ENCODE data around the gene LPAR3. TPM values are rescaled to one million over a fixed set of nuclear protein-coding genes. Genes with fewer than 3 reads are reported as not detected.
A peak's percentile ranks its signal among the peaks of the same experiment; 100 is the strongest.
"Not testable (repeated sequence)": the region's sequence is repeated elsewhere in the genome, so short reads cannot be mapped to it uniquely, and the experiment has no call there.

LPAR3 gene, protein sequence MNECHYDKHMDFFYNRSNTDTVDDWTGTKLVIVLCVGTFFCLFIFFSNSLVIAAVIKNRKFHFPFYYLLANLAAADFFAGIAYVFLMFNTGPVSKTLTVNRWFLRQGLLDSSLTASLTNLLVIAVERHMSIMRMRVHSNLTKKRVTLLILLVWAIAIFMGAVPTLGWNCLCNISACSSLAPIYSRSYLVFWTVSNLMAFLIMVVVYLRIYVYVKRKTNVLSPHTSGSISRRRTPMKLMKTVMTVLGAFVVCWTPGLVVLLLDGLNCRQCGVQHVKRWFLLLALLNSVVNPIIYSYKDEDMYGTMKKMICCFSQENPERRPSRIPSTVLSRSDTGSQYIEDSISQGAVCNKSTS
- total RNA-seq (2014; rRNA removed; shearing (Covaris generic)) = 0.91 and 1.4 TPM in 2 replicates

DNA sequence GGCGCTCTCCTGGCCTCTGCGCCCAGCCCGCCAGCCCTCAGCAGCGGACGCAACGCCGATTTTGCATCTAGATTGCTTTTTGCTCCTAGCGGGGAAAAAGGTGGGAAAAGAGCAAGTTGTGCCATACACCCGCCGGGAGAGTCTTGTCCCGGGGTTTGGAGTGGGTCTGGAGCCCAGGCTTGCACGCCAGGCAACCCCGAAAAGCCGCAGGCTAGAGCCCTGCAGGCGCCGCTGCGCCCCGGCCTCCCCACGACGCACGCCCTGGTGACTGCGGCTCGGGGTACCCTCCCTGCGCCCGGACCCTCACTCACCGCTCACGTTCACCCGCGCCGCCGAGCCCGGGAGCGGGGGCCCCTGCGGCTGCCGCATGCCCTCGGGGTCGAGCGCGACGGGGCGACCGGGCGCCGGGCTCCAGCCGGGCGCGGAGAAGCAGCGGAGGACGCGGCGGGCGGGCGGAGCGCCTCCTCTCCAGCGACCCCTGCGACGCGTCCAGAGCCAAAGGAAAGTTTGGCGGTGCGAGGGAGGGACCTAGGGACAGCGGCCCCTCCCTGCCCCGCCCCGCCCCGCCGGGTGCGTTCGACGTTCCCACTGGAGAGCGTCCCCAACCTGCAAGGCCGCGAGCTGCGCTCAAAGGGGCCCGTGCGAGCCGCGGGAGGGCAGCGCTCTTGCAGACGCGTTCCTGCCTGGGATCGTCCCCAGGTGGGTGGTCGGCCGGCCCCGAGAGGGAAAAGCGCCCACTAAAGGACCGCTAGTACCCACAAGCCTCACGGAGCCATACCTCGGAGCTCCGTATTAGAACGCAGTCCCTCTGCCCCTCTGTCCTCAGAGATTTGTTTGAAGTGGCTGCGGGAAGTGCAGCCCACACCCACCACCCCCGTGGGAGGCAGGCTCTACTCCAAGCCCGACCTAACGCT, at the start of gene LPAR3:
Gene LPAR3 (minus strand): TSS at position 502 of the 914 bp plus-strand sequence. CDS start 27,086 bp downstream, outside the sequence.
- DNase-seq (ENCODE audit: low read depth) = peak; percentile 68

DNA sequence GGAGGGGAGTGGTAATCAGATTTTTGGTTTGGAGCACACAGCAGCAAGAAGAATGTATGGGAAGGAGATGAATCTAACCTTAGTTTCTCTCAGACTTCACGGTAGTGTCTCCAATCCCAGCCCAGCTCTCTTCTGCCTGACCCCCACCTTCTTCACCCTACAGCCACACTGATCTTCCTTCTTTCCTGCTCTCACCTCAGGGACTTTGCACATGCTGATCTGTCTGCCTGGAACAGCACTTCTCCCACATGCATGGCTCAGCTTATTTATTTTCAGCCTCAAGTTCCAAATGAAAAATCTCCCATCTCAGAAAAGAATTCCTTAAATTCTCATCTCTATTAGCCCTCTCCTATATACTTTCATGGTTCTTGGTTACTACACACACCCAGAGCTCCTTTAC, 48.8 kb upstream of the LPAR3 start:
- no peak for DNase-seq (ENCODE audit: low read depth)

DNA sequence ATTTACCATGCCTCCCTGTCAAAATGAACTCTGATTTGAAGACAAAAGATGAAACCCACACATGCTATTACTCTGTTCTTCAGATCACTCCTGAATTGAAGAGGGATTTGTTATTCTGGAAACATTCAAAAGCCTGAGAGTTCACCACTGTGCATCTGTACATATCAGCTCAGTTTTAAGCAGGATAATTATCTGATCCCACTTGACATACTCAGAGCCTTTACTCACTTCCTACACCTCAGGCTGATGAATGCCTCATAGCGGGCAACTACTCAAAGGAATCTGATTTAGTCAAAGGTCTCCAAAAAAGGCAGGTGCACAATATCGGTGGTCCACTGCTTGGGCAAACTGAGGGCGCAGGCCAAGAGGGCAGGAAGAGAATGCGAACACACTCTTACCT, 47.5 kb upstream of the LPAR3 start:
- DNase-seq (ENCODE audit: low read depth) = peak; percentile 79

DNA sequence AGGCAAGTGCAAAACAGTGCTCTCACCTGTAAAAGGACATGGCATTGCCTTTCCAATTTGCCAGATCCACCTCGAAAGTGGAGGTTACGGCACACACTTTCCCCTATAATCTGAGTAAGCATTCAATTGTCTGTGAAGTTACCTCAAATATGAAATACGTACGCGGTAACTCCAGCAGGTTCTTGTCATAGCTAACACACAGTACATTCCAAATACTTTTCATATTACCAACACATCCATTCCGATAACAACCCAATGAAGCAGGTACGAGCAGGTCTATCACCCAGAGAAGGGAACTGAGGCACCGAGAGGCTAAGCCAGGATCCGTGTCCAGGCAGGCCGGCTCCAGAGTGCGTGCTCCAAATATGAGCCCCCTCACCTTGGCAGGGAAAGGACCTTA, 46.8 kb upstream of the LPAR3 start:
- DNase-seq (ENCODE audit: low read depth) = no peak

DNA sequence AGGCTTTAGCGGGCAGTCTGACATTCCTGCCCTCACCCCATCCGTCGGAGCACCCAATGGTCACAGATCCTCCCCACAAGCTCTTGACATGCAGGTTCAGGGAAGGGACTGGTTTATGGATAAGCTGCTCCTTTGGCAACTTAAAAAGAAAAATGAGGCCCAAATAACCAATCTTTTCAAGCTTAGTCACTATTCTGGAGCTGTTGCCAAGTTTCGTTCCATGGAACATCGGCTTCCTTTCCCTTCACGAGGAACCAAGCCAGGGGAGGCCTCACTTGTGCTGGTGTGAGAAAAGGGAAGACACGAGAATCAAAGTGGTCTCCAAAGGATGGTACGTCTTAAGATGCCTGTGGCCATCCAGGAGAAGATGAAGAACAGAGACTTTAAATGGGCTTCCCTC, 46.1 kb upstream of the LPAR3 start:
- DNase-seq (ENCODE audit: low read depth) = peak; percentile 40

DNA sequence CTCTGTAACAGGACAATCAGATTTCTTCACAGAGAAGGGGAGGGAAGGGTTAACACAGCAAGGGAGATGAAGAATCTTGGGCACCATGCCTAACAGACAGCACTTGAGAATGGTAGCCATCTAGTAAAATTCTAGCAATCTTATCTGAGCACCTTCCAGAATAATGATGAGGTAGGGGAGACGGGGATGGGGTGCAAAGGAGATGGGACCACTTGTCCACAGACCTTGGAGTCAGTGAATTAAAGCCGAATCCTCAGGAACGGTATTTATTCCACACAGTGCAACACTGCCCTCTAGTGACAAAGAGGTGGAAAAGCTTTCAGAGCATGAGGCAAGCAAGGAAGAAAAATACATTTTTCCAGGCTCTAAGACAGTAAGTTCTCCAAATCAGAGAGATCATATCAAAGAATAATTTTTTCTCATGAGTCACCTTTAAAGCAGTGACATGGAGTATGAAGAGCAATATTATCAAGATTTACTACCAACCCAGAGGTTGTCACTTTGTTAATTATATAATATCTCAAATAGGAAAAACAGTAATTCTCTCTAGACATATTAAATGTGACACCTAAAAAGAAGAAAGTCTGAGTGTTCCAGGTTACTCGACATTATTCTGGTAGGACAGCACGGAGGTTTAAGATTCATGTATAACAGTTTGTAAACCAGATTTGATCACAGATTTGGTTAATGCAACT, 43.3 kb upstream of the LPAR3 start:
- peak; percentile 76 for DNase-seq (ENCODE audit: low read depth)

DNA sequence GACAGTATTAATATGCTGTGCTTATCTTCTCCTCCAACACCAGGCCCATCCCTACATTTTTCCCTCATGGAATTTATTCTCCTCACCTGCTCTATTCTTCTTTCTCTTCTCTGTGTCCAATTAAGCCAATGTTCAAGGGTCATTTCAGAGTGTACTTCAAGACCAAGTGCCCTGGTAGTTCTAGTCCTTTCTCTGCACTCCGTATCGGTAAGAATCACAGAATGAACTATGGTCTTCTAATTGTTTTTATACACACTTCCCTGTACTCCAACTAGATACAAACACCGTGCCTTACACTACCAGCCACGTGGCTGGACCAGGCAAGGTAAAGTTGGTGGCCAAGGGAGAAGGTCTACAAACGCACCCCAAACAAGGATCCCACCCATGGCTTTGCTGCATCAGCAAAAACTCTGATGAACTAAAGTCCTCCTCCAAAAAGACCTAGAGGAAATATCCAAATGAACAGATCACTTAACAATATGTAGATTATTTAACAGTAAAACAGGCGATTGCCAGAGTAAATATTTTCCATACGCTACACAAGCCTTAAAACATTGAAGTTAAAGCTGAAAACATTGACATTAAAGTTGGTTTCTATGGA, 40.1 kb upstream of the LPAR3 start:
- no peak for DNase-seq (ENCODE audit: low read depth)

DNA sequence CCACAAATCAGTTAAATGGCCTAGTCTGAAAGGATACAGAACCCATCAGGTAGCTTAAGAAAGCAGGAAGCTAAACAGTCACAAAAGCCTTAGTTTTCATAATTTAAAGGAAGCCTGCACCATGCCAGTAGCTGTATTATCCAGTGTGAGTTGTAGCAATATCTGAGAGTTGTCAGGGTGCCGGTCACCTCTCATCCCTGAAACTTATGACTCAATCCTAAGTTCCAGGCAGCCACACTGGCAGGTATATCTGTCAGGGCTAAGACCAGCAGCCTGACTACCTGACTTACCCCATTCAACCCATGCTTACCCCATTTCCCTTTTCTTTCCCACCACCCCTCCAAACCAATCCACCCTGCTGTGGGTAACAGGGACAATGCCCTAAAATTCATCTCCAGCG, 37.8 kb upstream of the LPAR3 start:
- no peak for DNase-seq (ENCODE audit: low read depth)

DNA sequence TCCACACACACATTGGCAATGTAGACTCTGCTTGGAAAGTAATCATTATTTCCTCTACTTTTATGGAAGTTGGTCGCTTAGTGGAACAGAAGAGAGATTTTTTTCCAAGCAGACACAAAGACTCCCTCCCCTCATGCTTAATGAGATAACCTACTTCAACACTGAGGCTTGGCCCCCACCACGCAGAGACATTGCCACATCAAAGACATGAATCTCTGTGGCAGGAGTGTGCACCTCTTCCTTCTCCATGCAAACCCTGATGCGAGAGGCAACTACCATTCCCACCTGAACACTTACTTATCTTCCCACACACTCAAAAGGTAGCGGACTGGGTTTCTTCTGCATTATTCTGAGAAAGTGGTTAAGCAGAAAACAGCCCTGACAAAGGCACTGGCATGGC, 37.3 kb upstream of the LPAR3 start:
- DNase-seq (ENCODE audit: low read depth) = no peak

DNA sequence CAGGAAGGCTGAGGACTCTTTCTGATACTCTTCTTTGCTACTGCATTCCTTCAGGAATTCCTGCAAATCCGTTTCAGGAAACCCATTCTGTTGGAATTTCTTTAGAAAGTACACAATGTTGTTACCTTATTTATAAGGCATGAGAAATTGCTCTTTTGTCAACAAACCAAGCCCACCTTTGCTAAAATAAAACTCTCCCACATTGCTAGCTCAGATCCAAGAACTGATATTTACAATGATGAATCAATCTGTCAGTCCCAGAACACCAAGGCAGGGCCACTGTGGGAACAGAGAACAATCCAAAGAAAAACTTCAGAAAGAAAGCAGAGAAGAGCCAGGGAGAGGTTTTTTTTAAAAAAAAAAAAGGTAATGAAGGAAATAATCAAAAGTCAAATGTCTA, 36.6 kb upstream of the LPAR3 start:
- DNase-seq (ENCODE audit: low read depth) = no peak

DNA sequence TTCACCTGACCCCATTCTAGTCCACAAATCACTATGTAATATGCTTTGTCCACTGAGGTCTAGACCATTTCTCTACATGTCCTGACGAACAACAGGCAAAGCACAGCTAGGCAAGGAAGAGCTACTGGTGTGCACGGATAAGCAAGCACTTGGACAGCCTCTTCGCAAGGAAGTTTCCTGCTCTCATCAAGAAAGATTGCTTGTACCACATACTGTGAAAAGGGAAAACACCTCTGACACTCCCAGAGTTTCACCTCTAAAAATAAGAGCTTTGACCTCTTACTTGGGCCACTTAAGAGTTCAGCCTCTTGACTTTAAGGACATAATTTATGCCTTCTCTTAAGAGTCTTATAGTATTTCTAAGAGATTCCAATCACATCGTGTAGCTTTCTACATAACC, 36.0 kb upstream of the LPAR3 start:
- no peak for DNase-seq (ENCODE audit: low read depth)

DNA sequence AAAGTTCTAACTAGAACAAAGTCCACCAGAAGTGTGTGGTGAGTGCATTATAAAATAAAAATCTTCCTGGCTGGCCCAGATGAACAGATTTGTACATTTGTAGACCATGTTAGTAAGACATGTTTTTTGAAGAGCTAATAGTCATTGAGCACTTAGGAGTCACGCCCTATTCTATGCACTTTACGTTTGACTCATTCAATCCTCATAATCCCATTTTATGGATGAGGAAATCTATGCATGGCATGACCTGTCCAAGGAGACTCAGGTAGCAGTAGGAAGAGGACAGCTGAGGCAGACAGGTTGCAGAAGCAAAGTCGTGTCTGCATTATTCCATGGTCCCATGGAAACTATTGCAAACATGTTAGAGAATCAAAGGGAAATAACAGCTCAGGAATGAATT, 30.3 kb upstream of the LPAR3 start:
- no peak for DNase-seq (ENCODE audit: low read depth)

DNA sequence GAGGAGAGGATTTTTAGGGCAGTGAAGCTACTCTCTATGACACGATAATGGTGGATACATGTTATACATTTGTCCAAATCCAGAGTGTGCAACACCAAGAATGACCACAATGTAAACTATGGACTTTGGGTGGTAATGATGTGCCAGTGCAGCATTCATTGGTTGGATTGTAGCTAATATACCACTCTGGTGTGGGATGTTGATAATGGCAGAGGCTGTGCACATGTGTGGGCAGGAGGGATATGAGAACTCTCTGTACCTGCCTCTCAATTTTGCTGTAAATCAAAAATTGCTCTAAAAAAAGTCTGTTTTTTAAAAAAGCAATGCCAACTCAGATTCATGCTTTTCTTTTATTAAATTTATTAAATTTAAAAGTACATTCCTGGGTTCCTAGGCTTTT, 27.2 kb upstream of the LPAR3 start:
- DNase-seq (ENCODE audit: low read depth) = no peak

DNA sequence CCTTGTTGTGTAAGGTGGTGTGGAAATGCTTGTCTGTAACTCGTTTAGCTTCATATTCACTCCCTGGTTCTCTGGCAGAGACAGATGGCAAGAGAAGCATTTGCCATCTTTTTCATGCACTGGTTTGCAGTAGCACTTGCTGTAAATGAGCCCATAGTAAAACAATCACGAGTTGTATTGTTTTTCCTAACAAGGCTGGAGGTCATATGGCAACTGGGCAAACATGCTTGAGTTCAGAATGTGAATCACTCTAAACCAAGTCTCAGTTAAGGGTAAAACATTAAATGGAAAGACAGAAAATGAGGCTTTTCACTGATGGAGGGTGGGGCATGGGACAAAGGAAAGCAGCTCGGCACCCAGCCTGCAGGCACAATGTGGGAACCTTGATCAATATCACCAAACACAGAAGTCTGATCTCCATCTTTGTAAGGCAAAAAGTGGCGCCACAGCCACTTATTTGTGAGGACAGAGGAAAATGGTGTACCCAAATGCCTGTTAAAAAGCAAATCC, 26.5 kb upstream of the LPAR3 start:
- no peak for DNase-seq (ENCODE audit: low read depth)

DNA sequence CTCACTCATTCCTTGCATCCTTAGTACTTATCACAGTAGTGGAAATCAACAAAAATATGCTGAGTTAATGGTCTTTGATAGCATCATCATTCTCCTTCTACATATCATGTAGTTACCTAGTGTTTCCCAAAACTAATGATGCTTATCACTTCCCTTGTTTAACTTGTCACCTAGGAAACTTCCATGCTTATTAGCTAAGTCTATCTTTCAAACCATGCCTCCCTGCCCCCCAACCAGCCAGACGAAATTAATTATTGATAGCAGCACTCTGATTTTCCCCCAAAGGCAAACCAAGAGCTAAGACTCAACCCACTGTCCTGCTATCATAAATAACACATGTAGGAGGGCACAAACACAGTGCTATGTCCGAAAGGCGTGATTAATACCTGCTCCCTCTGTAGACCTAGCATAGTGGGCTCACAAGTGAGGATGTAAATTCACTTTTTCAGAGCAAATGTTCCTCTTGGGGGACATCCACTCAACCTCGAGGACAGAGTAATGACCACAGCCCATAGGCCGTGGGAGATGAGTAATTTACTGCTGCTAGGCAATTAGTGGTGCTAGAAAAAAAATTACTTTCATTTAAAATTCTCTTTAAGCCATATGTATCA, 25.8 kb upstream of the LPAR3 start:
- DNase-seq (ENCODE audit: low read depth) = no peak

DNA sequence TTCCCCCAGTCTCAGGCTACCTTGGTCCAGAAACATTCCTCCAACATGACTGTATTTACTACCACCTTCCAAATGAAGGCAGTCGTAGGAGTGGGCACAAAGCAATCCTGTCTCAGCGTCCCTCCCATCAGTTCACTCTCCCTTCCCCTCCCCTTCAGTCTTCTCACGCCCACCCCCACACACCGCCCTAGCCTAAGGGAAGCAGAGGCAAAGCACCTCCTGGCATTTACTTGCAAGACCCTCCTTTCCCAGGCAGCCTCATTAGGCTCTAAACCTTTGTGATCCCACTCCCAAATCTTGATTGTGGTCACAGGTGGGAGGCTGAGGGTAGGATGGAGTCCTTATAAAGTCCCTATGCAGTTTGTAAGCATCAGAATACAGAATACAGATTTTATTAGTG, 23.9 kb upstream of the LPAR3 start:
- DNase-seq (ENCODE audit: low read depth) = no peak

DNA sequence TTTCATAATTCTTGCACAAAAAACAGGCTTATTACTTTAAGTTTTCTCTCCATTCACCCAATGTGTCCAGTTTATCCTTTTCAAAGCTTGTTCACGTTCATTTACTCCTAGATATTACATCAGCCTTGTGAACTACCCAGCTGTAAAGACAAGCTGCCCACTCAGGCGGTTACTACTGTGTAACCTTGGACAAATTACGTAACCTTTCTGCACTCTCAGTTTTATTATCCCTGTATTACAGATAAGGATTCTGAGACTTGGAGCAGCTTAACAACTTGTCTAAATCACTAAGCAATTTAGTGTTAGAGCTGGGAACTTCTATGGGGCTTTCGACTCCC, 20.5 kb upstream of the LPAR3 start:
- DNase-seq (ENCODE audit: low read depth) = peak; percentile 38

DNA sequence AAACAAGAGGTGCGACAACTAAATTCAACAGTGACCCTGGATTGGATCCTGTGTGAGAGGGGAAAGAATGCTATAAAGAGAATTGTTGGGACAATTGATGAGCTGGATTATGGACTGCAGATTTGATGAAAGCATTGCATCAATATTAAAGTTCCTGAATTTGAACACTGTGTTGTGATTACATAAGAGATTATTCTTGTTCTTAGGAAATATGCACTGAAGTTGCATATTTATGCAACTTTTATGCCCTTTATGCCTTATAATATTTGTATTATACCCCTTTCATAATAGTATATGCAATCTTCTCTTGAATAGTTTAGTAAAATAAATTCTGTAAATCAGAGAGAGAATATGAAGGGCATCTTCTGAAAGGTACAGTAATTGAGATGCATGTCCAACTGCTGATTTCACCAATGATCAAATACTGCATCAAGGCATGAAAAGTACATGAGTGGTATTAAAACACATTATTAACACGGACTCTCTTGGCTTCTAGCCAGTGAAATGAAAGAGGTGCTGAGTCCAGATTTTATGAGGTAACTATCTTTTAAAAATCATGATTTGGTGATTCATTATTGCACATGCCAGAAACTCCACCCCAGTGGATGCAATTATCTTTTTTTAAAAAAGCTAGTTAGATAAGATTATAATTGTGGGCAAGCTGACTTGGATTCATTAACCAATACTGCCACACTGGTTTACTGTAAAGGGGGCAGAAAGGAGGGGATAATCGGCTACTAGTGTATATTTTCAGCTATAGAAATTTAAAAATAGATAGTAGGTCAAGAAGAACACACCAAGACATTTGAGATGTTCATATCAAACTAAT, 19.9 kb upstream of the LPAR3 start:
- DNase-seq (ENCODE audit: low read depth) = no peak

DNA sequence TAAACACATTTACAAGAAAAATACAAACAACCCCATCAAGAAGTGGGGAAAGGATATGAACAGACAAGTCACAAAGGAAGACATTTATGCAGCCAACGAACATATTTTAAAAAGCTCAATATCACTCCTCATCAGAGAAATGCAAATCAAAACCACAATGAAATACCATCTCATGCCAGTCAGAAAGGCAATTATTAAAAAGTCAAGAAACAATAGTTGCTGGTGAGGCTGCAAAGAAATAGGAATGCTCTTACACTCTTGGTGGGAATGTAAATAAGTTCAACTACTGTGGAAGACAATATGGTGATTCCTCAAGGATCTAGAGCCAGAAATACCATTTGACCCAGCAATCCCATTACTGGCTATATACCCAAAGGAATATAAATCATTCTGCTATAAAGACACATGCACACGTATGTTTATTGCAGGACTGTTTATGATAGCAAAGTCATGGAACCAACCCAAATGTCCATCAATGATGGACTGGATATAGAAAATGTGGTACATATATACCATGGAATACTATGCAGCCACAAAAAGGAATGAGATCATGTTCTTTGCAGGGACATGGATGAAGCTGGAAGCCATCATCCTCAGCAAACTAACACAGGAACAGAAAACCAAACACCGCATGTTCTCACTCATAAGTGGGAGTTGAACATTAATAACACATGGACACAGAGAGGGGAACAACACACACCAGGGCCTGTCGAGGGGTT, 15.9 kb upstream of the LPAR3 start:
- not testable (repeated sequence) for DNase-seq (ENCODE audit: low read depth)

Measured in Daoy (cell line).